ENCODE measurements around the gene RFXANK. TPM values are rescaled to one million over a fixed set of nuclear protein-coding genes. Genes with fewer than 3 reads are reported as not detected.

RFXANK gene
- total and polyA plus RNA-seq, 2 donors: 136 to 144 TPM

- Histone ChIP-seq H3K27me3 (ENCODE audit: control insufficient read depth in 2 of 2, insufficient read depth in 1 of 2, low read length in 1 of 2) (no peaks in the 10 kb centered on the region), H3K36me3 (ENCODE audit: control insufficient read depth in 2 of 2, insufficient read depth in 2 of 2, low read length in 1 of 2) (peaks cover 20 to 38% of the 10 kb centered on the region in 2 donors), H3K9me3 (ENCODE audit: control insufficient read depth in 2 of 2, insufficient read depth in 1 of 2, low read length in 1 of 2) (peaks cover 0 to 15% of the 10 kb centered on the region in 2 donors), H3K27ac (ENCODE audit: low read depth in 1 of 2, low read length in 1 of 2) (no peak overlapping the region), H3K4me3 (ENCODE audit: low read length in 2 of 2) (no peak overlapping the region), H3K4me1 (ENCODE audit: control insufficient read depth in 2 of 2, insufficient read depth in 2 of 2, low read length in 2 of 2) (peaks cover 0 to 2% of the 10 kb centered on the region in 2 donors)
- 92% methylated on average over 8 of the region's 8 CpGs for WGBS
- DNase-seq (ENCODE audit: low read depth in 6 of 9, low spot score in 9 of 9): no peak
These were observed 15.1 kb upstream of the RFXANK start for GRCh38 chr19:19176950-19177349.

GRCh38 chr19:19179548-19180441, 12.3 kb upstream of the RFXANK start:
- Histone ChIP-seq H3K27me3 (ENCODE audit: control insufficient read depth in 2 of 2, insufficient read depth in 1 of 2, low read length in 1 of 2) (no peaks in the 10 kb centered on the region), H3K9me3 (ENCODE audit: control insufficient read depth in 2 of 2, insufficient read depth in 1 of 2, low read length in 1 of 2) (peaks cover 0 to 15% of the 10 kb centered on the region in 2 donors), H3K36me3 (ENCODE audit: control insufficient read depth in 2 of 2, insufficient read depth in 2 of 2, low read length in 1 of 2) (peaks cover 29 to 46% of the 10 kb centered on the region in 2 donors), H3K4me1 (ENCODE audit: control insufficient read depth in 2 of 2, insufficient read depth in 2 of 2, low read length in 2 of 2) (peaks cover 0 to 2% of the 10 kb centered on the region in 2 donors), H3K4me3 (ENCODE audit: low read length in 2 of 2) (no peak overlapping the region), H3K27ac (ENCODE audit: low read depth in 1 of 2, low read length in 1 of 2) (no peak overlapping the region)
- WGBS: 95% methylated on average over 17 of the region's 17 CpGs
- no peak for DNase-seq (ENCODE audit: low read depth in 6 of 9, low spot score in 9 of 9)

GRCh38 chr19:19181488-19181998, 10.5 kb upstream of the RFXANK start:
- Histone ChIP-seq H3K4me3 (ENCODE audit: low read length in 2 of 2) (no peak overlapping the region), H3K27ac (ENCODE audit: low read depth in 1 of 2, low read length in 1 of 2) (no peak overlapping the region), H3K9me3 (ENCODE audit: control insufficient read depth in 2 of 2, insufficient read depth in 1 of 2, low read length in 1 of 2) (peaks cover 0 to 15% of the 10 kb centered on the region in 2 donors), H3K4me1 (ENCODE audit: control insufficient read depth in 2 of 2, insufficient read depth in 2 of 2, low read length in 2 of 2) (no peaks in the 10 kb centered on the region), H3K36me3 (ENCODE audit: control insufficient read depth in 2 of 2, insufficient read depth in 2 of 2, low read length in 1 of 2) (peaks cover 34 to 48% of the 10 kb centered on the region in 2 donors), H3K27me3 (ENCODE audit: control insufficient read depth in 2 of 2, insufficient read depth in 1 of 2, low read length in 1 of 2) (no peaks in the 10 kb centered on the region)
- no peak for DNase-seq (ENCODE audit: low read depth in 6 of 9, low spot score in 9 of 9)
- WGBS: 97% methylated on average over 9 of the region's 9 CpGs

- peaks cover 20 to 27% of the 10 kb centered on the region in 2 donors for H3K36me3 ChIP-seq (ENCODE audit: control insufficient read depth in 2 of 2, insufficient read depth in 2 of 2, low read length in 1 of 2)
- no peak overlapping the region for H3K27ac ChIP-seq (ENCODE audit: low read depth in 1 of 2, low read length in 1 of 2)
- 87% methylated on average over 9 of the region's 9 CpGs for WGBS
- DNase-seq (ENCODE audit: low read depth in 6 of 9, low spot score in 9 of 9): peak in 6 of 9 donors; percentile 6 to 62 (median 36)
- H3K27me3 ChIP-seq (ENCODE audit: control insufficient read depth in 2 of 2, insufficient read depth in 1 of 2, low read length in 1 of 2): no peaks in the 10 kb centered on the region
- no peak overlapping the region for H3K4me3 ChIP-seq (ENCODE audit: low read length in 2 of 2)
- peaks cover 0 to 3% of the 10 kb centered on the region in 2 donors for H3K9me3 ChIP-seq (ENCODE audit: control insufficient read depth in 2 of 2, insufficient read depth in 1 of 2, low read length in 1 of 2)
- H3K4me1 ChIP-seq (ENCODE audit: control insufficient read depth in 2 of 2, insufficient read depth in 2 of 2, low read length in 2 of 2): peaks cover 6 to 9% of the 10 kb centered on the region in 2 donors
These were observed 6.0 kb upstream of the RFXANK start for GRCh38 chr19:19185853-19186740.

- H3K27me3 ChIP-seq (ENCODE audit: control insufficient read depth in 2 of 2, insufficient read depth in 1 of 2, low read length in 1 of 2): no peaks in the 10 kb centered on the region
- H3K9me3 ChIP-seq (ENCODE audit: control insufficient read depth in 2 of 2, insufficient read depth in 1 of 2, low read length in 1 of 2): peaks cover 0 to 3% of the 10 kb centered on the region in 2 donors
- no peak overlapping the region for H3K27ac ChIP-seq (ENCODE audit: low read depth in 1 of 2, low read length in 1 of 2)
- 97% methylated on average over 14 of the region's 14 CpGs for WGBS
- H3K36me3 ChIP-seq (ENCODE audit: control insufficient read depth in 2 of 2, insufficient read depth in 2 of 2, low read length in 1 of 2): peaks cover 20 to 22% of the 10 kb centered on the region in 2 donors
- no peak overlapping the region for H3K4me3 ChIP-seq (ENCODE audit: low read length in 2 of 2)
- DNase-seq (ENCODE audit: low read depth in 6 of 9, low spot score in 9 of 9): no peak
- peaks cover 10 to 13% of the 10 kb centered on the region in 2 donors for H3K4me1 ChIP-seq (ENCODE audit: control insufficient read depth in 2 of 2, insufficient read depth in 2 of 2, low read length in 2 of 2)
These were observed 5.3 kb upstream of the RFXANK start for GRCh38 chr19:19186742-19187141.

GRCh38 chr19:19191768-19192077, 335 bp upstream of the RFXANK start:
- Histone ChIP-seq H3K4me1 (ENCODE audit: control insufficient read depth in 2 of 2, insufficient read depth in 2 of 2, low read length in 2 of 2) (peaks cover 18 to 23% of the 10 kb centered on the region in 2 donors), H3K27ac (ENCODE audit: low read depth in 1 of 2, low read length in 1 of 2) (peak overlapping the region; percentile 100), H3K36me3 (ENCODE audit: control insufficient read depth in 2 of 2, insufficient read depth in 2 of 2, low read length in 1 of 2) (peaks cover 9 to 11% of the 10 kb centered on the region in 2 donors), H3K9me3 (ENCODE audit: control insufficient read depth in 2 of 2, insufficient read depth in 1 of 2, low read length in 1 of 2) (peaks cover 1 to 2% of the 10 kb centered on the region in 2 donors), H3K27me3 (ENCODE audit: control insufficient read depth in 2 of 2, insufficient read depth in 1 of 2, low read length in 1 of 2) (no peaks in the 10 kb centered on the region), H3K4me3 (ENCODE audit: low read length in 2 of 2) (peak overlapping the region; percentile 92 to 98)
- DNase-seq (ENCODE audit: low read depth in 6 of 9, low spot score in 9 of 9): peak in 1 of 9 donors; percentile 29
- WGBS: under 1% methylated on average over 17 of the region's 17 CpGs

GRCh38 chr19:19192910-19193423, 909 bp downstream of the RFXANK start:
- Histone ChIP-seq H3K36me3 (ENCODE audit: control insufficient read depth in 2 of 2, insufficient read depth in 2 of 2, low read length in 1 of 2) (peaks cover 17 to 18% of the 10 kb centered on the region in 2 donors), H3K27ac (ENCODE audit: low read depth in 1 of 2, low read length in 1 of 2) (peak overlapping the region; percentile 67 to 71), H3K9me3 (ENCODE audit: control insufficient read depth in 2 of 2, insufficient read depth in 1 of 2, low read length in 1 of 2) (peaks cover 0 to 2% of the 10 kb centered on the region in 2 donors), H3K4me3 (ENCODE audit: low read length in 2 of 2) (peak overlapping the region; percentile 72 to 92), H3K27me3 (ENCODE audit: control insufficient read depth in 2 of 2, insufficient read depth in 1 of 2, low read length in 1 of 2) (no peaks in the 10 kb centered on the region), H3K4me1 (ENCODE audit: control insufficient read depth in 2 of 2, insufficient read depth in 2 of 2, low read length in 2 of 2) (peaks cover 18 to 23% of the 10 kb centered on the region in 2 donors)
- no peak for DNase-seq (ENCODE audit: low read depth in 6 of 9, low spot score in 9 of 9)
- under 1% methylated on average over 22 of the region's 22 CpGs for WGBS

- peaks cover 18 to 23% of the 10 kb centered on the region in 2 donors for H3K4me1 ChIP-seq (ENCODE audit: control insufficient read depth in 2 of 2, insufficient read depth in 2 of 2, low read length in 2 of 2)
- no peak for DNase-seq (ENCODE audit: low read depth in 6 of 9, low spot score in 9 of 9)
- peaks cover 0 to 2% of the 10 kb centered on the region in 2 donors for H3K9me3 ChIP-seq (ENCODE audit: control insufficient read depth in 2 of 2, insufficient read depth in 1 of 2, low read length in 1 of 2)
- H3K4me3 ChIP-seq (ENCODE audit: low read length in 2 of 2): no peak overlapping the region
- peaks cover 23 to 25% of the 10 kb centered on the region in 2 donors for H3K36me3 ChIP-seq (ENCODE audit: control insufficient read depth in 2 of 2, insufficient read depth in 2 of 2, low read length in 1 of 2)
- H3K27me3 ChIP-seq (ENCODE audit: control insufficient read depth in 2 of 2, insufficient read depth in 1 of 2, low read length in 1 of 2): no peaks in the 10 kb centered on the region
- no peak overlapping the region for H3K27ac ChIP-seq (ENCODE audit: low read depth in 1 of 2, low read length in 1 of 2)
- 95% methylated on average over 5 of the region's 5 CpGs for WGBS
These were observed 1.9 kb downstream of the RFXANK start for GRCh38 chr19:19193926-19194325.

All from thymus (tissue), 11 donors.